HG03097 (cell line): ENCODE data around the gene HLA-C.
"Not testable (repeated sequence)": the region's sequence is repeated elsewhere in the genome, so short reads cannot be mapped to it uniquely, and the experiment has no call there.

ENCODE experiments used
- ATAC-seq: cut with Tn5 transposase; IDR thresholded peaks from one replicate; pipeline ENCODE4 v1.9.1; 2021; ENCODE audit not compliant: unreplicated experiment, low FRiP score

The HLA-C gene

DNA sequence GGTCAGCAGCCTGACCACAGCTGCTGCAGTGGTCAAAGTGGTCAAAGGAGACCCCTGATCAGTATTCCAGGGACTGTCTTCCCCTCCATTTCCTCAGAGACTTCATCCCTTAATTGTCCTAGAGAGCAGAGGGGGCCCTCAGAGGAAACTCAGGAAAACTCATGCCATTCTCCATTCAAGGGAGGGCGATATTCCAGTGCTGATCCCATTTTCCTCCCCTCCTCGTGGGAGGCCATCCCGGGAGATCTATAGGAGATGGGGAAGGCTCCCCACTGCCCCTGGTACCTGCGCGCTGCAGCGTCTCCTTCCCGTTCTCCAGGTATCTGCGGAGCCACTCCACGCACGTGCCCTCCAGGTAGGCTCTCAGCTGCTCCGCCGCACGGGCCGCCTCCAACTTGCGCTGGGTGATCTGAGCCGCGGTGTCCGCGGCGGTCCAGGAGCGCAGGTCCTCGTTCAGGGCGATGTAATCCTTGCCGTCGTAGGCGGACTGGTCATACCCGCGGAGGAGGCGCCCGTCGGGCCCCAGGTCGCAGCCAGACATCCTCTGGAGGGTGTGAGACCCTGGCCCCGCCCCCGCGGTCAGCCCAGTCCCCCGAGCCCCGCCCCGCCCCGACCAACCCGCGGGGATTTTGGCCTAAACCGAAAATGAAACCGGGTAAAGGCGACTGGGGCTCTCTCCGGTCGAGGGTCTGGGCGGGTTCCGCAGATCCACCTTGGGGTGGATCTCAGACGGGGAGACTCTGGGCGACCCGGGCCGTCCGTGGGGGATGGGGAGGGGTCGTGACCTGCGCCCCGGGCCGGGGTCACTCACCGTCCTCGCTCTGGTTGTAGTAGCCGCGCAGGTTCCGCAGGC lies 878 bp downstream of the HLA-C start:
- ATAC-seq = no peak

DNA sequence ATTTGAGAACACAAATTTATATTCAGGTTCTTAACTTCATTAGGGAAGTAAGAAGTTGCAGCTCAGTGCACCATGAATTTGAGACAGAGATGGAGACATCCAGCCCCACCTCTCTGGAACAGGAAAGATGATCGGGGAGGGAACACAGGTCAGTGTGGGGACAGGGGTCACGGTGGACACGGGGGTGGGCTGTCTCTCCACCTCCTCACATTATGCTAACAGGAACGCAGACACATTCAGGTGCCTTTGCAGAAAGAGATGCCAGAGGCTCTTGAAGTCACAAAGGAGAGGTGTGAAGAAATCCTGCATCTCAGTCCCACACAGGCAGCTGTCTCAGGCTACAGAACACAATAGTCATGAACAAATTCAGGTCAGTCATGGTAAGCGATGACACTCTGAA lies 3.1 kb downstream of the HLA-C start:
- ATAC-seq = no peak

DNA sequence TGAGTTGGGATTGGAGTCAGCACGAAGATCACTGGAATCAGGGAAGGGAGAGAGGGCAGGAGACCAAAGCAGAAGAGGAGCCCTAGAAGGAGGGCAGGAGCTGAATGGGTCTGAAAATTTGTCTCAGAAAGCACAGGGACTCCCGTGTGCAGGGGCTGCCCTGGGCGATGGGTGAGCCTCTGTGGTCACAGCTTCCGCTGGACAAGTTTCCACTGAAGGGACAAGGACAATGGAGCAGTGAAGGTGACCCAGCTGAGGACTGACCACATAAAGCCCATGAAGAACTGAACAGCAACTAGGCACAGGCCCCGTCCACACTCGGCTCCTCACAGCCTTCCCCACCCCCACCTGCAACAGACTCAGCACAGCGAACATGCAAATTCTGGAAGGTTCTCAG lies 3.5 kb downstream of the HLA-C start:
- no peak for ATAC-seq

DNA sequence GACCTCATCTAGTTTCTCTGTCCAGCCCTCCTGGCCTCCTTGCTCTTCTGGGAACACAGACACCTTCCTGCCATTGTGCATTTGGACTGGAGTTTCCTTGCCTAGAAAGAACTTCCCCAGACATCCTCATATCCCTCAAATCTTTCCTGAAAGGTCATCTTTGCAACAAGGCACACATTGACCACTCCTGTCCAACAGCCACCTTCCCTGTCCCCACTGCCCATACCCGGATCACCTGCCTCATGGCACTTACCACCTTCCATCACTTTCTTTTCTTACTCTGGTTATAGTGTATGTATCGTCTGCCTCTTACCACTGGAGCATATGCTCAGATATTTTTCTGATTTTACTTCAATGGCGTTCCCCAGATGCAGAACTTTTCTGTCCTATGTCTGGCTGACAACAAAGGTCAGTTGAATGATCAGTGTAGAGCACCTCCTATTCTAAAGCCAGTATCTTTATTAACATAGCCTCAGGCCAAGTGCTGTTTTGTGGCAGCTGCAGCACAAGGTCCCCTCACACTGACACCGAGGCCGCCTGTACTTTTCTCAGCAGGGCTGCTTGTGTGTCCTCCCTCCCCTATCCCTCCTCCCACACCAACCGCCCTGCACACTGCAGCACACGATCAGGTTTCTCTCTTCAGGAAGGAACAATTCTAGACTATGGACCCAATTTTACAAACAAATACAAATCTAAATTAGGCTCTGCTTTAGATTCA lies 4.1 kb downstream of the HLA-C start:
- no peak for ATAC-seq

DNA sequence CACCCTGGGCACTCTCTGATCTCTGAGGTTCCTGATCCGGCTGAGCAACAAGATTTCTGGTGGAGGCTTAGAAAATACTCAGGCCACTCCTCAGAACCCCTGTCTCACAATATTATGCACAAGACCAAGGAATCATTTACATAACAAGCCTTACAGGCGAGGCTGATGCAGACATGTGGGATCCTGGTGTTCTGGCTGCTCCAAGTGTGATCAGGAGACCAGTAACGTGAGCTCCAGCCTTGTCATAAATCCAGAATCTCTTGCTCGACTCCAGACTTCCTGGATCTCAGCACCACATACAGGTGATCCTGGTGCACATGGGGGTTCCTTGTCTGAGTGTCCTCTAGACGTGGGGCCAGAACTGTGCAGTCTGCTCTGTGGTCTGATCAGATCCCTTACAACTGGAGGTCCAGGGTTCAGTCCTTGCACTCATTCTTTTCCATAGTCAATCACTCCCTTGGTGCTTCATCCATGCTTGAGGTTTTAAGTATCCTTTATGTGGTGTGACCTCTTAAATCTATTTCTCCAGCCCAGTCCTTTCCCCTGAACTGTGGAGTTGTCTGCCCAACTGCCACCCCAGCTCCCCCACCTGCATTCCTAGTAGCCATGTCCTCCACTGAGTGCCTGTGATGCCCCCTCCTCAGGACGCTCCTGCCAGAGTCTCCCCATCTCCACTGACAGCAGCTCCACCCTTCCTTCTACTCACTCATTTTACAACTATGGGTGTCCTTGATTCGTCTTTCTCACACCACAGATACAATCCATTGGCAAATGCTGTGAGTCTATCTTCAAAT lies 5.1 kb downstream of the HLA-C start:
- ATAC-seq = no peak

DNA sequence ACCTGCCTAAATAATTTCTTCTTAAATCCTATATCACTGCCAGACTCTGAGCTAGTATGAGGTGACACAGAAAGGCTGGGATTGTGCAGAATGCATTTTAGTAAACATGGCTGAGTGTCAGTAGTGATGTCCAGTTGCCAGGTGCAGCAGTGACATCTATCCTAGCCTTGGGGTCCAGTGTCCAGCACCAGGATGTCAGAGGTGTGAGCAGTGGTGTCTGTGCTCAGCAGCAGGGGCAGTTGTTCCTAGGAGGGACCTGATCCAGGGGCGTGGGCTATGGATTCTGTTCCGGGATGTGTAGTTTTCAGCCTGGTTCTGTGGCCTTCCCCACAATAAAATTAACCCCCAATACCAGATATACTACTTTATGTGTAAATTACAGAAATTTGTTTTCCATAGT lies 6.0 kb downstream of the HLA-C start:
- ATAC-seq = no peak

DNA sequence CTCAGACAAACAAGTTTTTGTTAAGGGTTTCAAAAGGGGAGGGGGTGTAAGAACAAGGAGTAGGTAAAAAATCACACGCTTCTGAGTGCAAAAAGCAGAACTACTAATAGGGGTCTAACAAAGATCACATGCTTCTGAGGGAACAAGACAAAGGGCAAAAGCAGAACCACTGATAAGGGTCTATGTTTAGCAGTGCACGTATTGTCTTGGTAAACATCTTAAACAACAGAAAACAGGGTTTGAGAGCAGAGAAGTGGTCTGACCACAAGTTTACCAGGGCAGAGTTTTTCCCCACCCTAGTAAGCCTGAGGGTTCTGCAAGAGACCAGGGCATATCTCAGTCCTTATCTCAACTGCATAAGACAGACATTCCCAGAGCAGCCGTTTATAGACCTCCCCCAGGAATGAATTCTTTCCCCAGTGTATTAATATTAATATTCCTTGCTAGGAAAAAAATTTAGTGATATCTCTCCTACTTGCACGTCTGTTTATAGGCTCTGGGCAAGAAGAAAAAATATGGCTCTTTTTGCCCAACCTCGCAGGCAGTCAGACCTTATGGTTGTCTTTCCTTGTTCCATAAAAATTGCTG lies 8.5 kb downstream of the HLA-C start:
- not testable (repeated sequence) for ATAC-seq

DNA sequence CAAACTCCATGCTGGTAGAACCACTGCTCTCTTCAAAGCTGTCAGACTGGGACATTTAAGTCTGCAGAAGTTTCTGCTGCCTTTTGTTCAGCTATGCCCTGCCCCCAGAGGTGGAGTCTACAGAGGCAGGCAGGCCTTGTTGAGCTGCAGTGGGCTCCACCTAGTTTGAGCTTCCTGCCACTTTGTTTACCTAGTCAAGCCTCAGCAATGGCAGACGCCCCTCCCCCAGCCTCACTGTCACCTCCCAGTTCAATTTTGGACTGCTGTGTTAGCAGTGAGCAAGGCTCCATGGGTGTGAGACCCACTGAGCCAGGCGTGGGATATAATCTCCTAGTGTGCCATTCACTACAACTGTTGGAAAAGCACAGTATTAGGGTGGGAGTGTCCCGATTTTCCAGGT lies 11.9 kb downstream of the HLA-C start:
- not testable (repeated sequence) for ATAC-seq

DNA sequence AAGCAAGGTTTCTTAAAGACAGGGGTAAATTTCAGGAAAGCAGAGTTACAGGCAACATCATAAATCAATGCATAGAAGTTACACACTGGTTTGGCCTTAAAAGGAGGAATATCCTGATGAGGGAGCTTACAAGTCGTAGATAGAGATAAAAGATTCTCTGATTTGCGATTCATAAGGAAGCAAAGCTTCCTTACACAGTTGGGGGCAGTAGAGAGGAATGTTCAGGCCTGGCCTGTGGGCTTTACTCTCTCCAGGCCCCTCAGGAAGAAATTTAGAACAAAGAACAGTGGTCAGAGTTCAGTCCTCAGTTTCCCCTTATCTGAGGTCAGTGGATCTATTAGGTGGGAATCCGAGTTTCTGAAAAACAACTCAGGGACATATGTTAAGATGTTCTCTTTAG lies 19.3 kb downstream of the HLA-C start:
- ATAC-seq = no peak

DNA sequence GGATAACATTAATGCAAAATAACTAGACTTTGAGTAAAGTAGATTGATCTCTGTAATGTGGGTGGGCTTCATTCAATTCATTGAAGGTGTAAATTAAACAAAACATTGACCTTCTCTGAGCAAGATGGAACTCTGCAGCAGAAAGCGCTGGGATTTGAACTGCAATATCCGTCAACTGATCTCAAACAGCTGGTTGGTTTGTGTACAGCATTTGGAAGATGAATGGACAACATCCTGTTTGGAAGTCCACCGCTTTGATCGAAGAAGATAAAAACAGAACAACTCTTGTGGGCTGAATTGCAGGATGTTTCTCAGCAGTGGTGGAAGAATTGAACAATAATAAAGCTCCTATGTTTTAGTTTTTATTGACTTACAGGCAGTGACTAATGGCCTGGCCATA lies 20.6 kb downstream of the HLA-C start:
- ATAC-seq = no peak

DNA sequence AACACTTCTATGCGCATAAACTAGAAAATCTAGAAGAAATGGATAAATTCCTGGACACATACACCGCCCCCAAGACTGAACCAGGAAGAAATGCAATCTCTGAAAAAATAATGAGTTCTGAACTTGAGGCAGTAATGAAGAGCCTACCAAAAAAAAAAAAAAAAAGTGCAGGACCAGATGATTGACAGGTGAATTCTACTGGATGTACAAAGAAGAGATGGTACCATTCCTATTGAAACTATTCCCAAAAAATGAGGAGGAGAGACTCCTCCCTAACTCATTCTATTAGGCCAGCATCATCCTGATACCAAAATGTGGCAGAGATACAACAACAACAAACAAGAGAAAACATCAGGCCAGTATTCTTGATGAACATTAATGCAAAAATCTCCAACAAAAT lies 22.7 kb downstream of the HLA-C start:
- no peak for ATAC-seq

DNA sequence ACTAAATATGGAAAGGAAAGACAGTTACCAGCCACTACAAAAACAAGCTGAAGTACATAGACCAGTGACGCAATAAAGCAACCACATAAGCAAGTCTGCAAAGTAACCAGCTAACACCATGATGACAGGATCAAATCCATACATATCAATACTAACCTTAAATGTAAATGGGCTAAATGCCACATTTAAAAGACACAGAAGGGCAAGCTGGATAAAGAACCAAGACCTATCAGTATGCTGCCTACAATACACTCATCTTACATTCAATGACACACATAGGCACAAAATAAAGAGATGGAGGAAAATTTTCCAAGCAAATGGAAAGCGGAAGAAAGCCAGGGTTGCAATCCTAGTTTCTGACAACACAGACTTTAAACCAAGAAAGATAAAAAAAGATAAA lies 24.1 kb downstream of the HLA-C start:
- no peak for ATAC-seq

DNA sequence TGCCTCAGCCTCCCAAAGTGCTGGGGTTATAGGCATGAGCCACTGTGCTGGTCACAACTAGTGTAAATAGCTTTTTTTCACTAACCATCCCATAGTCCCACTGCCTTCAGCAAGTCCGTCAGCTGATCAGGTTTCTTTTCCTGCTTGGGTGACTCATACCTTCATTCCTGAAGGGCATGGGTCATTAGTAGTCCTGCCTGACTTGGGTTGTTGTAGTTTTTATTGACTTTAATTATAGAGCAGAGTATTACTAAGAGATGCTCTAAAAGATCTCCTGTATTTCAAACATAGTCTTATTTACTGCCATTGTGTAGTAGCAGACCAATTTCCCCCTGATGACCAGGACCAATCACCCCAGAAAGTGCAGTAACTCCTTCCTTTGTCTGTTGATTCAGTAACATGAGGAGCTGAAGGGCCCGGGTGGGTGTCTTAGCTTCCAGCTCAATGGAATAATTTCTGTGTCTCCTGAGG lies 25.8 kb downstream of the HLA-C start:
- no peak for ATAC-seq

DNA sequence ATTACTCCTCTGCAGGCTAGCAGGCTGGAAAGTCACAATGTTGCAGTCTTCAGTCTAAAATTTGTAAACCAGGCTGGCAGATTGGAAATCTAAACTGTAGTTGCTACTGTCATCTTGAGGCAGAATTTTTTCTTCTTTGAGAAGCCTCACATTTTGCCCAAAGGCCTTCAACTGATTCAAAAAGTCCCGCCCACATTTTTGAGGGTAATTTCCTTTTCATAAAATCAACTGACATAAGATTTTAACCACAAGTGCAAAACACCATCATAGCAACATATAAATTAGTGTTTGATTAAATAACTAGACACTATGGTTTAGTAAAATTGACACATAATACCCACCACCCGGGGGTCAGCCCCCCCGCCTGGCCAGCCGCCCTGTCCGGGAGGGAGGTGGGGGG lies 28.4 kb downstream of the HLA-C start:
- no peak for ATAC-seq

DNA sequence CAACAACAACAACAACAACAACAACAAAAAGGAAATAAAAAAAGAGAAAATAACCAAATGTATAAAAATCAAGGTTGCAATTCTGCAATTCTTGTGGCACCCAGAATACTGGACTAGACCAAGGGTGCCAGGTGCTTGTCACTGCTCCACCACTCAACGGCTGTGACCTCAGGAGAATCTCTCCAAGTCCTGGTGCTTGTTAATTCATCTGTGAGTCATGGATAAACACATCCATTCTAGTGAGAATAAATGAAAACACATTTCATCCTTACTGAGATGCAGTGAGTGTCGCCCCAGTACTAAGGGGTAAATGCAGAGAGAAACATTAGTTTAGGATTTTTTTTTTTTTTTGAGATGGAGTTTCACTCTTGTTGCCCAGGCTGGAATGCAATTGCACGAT lies 32.0 kb downstream of the HLA-C start:
- no peak for ATAC-seq

DNA sequence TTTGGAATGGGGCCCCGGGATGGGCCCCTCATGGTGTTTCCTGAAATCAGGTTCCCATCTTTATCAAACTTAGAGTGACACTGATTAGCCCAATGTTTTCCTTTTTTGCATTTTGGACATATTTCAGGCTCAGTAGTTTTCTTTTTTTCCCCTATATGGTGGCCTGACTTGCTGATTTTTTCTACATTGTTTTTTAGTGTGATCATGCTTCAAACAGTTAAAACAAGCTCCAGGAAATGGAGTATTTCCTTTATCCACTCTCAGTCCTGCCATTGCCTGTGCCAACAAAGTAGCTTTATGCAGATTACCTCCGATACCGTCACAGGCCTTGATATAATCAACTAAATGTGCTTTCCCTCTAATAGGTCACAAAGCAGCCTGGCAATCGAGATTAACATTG lies 37.8 kb downstream of the HLA-C start:
- not testable (repeated sequence) for ATAC-seq

DNA sequence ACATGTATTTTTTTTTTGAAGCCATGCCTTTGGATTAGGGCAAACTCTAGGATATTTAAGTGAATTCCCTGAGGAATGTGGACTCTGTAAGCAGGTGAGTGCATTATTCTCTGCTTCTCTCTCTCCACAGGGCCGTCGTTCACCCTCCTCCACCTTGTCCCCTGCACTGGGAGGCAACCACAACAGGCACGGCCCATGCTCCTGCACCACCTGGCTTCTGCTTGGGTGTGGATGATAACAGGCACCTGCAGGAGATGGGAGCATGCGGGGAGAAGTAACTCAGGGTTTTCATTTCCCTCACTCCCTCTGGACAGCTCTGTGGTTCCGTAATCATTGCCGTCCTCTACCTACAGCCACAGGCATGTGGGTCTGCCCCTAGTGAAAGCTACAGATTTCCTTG lies 43.4 kb downstream of the HLA-C start:
- ATAC-seq = no peak

DNA sequence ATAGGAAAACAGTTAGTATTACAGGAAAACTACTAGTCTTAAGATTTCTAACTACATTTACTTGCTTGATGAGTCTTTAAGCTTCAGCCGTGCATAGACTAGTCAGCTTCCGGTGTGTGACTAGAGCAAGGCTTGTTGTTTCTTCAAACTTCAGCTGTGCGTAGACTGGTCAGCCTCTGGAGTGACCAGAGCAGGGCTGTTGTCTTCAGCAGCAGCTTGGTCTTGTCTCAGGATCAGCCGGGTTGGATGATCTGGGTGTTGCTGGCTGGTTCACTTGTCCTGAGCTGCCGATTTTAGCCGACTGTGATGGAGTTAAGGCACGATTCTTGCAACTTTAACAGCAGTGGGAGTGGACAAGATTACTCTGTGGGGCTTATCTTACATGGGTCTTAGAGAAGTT lies 44.7 kb downstream of the HLA-C start:
- no peak for ATAC-seq

DNA sequence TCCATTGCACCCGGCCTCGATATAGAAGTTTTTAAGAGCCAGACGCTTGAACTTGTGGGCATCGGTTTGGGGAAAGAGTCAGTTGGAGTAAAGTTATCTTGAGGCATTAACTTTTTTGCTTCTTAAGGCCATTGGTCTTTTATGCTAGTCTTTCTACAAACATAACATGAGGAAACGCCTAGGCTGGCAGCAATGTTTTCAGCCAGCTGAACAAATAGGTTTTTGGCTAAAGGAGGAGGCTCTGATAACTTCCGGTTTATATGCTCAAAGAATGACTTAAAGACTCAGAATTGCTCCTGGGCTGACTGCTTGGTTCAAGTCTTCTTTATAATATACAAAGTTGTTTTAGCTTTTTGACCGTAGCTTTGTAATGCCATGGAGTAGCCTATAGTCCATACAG lies 46.2 kb downstream of the HLA-C start:
- no peak for ATAC-seq

DNA sequence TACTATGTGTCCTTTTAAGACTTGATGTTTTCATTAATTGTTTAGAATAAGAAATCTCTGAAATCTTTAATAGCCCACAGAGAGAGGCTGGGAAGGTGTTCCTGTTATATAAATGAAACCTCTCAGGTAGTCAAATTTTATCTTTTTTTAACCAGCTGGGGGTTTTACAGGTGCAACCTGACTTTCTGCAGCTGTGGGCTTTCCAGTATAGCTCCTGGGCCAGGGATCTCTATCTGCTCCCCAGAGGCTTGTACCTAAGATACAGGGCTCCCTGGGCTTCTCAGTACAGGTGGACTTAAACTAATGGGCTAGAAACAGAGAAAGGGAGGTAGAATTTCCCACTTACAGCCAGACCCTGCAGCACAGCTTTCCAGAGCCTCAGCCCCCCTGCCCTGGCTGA lies 49.4 kb downstream of the HLA-C start:
- ATAC-seq = no peak
